Activated CD4-positive, alpha-beta T cell treated with anti-CD3 and anti-CD28 coated beads, Interleukin-2, amount 50 U/mL, for 16 hours (primary cell): Measurements from ENCODE around the gene FGD5.

Experiments used
- DNase-seq: peaks from one replicate; pipeline ENCODE4 v3.0.0-alpha.2; 2020

Gene FGD5

DNA sequence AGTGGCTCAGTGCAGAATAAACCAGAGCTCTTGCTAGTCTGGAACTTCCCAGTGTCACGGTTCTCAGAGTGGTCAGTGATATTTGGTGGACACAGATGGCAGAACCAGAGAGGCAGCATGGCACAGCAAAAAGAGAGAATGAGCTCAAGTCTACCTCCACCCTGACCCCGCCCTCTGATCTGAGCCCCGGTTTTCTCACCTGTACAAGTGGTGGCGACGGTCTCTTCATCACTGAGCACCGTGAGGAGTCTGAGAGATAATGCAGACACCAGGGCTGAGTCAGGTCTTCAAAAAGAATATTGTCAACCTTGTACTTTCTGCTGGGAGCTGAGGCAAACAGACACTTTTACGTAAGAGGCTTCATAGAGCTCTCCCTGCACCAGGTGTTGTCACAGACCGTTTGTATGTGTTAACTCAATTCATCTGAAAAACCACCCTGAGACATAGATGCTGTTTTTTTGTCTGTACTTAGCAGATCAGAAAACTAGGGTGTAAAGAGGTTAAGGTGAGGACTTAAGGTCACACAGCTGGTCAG lies 13.2 kb downstream of the FGD5 start:
- DNase-seq = no peak

DNA sequence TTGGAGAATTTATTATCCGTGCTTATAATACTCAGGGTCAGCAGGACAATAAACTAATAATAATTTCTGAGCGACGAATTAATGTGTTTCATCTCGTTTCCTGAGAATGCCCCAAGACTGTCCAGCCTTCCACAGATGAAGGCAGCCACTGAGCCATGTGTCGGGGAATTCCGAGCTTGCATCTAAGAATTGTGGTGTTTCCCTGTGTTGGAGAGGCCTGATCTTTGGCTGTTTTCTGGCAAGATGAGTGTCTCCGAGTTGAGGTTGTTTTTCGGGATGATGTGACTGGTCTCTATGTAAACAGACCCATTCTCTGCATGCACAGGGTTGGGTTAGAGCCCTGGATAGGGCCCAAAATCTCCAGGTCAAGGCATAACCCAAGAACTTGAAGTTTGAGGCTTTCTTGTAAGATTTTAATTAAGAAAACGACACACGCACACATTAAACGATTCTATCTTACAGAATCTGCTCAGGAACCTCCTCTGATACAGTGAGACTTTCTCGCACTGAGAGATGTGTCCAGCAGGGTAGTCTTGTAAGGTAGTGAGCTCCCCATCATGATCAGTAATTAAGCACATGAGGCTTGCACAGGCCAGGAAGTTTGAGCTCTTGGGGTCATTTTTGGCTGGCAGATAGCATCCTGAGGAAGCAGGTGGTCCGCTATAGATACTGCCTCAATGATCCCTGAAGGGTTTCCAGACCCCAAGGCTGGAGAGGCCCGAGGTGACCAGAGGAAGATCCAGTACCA lies 14.4 kb downstream of the FGD5 start:
- DNase-seq = no peak

DNA sequence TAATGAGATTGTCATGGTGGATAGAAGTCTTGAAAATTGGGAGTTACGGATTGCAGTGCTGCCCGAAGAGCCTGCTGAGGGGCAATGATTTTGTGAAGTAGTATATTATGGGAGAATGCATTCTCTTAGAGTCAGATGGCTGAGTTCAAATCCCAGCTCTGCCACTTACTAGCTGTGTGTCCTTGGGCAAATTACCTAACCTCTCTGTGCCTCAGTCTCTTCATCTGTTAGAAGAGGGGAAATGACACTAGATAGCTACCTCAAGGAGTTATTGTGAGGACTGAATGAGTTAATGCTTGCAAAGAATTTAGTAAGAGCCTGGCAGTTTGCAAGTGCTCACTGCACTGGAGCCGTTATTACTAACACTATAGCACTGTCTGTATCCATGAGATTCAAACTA lies 15.4 kb downstream of the FGD5 start:
- no peak for DNase-seq

DNA sequence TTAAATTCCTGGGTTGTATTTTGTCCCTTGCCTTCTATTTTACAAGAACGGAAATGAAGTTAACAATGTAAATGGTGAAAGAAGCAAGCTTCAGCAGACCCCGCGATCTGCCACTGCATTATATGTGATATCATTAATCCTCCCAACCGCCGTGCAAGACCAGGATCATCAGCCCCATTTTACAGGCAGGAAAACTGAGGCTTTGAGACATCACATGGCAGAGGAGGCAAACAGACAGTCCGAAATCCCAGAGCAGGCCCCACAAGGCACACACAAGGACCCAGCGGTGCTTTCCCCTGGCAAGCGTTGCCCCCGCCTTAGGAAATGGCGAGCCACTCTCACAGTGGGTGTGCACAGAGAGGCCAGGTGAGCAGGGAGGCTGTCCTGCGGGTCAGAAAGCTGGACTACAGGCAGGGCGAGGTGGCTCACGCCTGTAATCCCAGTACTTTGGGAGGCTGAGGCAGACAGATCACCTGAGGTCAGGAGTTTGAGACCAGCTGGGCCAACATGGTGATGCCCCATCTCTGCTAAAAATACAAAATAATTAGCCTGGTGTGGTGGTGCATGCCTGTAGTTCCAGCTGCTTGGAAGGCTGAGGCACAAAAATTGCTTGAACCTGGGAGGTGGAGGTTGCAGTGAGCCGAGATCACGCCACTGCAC lies 16.2 kb downstream of the FGD5 start:
- no peak for DNase-seq

DNA sequence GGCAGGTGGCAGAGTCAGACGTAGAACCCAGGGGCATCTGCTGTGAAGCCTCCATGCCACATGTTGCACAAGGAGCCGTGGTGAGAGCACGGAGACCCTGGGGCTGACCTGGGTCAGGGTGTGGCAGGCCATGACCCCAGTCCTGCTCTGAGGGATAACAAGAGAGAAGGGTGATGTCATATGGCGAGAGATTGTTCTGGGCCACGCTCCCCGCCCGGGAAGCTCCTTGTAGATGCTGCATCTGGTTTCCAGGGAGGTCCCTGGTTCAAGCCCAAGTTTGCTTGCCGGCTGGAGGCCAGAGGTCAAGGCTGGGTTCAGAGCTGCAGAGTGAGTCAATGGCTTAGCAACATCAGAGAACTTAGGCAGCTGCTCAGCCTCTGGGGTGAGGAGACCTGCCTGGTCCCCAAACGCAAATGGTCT lies 17.3 kb downstream of the FGD5 start:
- no peak for DNase-seq

DNA sequence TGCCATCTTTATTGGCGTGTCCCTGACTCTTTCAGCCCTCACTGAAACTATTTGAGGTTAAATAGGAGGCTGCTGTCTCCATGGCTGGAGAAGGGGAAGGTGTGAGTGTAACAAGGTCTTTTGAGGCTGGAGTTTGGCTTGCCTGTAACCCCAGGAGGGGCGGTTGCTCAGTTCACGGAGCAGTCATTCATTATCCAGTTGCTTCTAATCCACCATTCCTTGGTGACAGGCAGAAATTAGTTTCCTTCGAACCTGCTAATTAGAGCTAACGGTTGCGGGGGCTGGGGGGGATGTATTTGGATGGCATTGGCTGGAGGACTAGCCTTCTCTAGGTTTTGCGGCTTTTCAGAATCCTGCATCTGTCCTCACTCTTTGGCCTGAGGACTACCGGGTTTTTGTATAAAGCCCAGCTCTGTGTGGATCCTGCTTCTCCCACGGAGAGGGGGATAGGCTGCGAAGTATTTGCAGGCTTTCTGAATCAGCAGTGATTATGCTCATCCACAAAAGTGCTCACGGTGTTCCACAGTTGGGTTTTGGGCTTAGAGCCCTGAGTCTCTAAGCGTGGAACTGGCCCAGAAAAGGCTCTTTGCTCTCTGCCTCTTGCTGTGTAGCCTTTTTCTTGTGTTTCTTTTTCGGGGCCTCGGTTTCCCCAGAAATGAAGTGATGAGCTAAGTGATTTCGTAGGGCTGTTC lies 18.6 kb downstream of the FGD5 start:
- DNase-seq = no peak

DNA sequence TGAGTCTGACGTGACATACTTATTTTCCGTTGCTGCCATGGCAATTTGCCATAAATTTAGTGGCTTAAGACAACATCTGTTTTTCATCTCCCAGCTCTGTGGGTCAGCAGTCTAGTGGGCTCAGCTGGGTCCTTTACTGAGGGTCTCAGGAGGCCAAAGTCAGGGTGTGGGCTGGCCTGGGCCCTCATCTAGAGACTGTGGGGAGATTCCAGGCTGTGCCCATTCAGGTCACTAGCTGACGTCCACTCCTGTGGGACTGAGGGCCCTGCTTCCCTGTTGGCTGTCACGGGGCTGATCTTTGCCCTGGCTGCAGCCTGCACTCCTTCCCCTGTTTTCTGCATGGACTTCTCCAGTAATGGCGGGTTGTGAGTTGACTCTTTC lies 19.1 kb downstream of the FGD5 start:
- DNase-seq = no peak

DNA sequence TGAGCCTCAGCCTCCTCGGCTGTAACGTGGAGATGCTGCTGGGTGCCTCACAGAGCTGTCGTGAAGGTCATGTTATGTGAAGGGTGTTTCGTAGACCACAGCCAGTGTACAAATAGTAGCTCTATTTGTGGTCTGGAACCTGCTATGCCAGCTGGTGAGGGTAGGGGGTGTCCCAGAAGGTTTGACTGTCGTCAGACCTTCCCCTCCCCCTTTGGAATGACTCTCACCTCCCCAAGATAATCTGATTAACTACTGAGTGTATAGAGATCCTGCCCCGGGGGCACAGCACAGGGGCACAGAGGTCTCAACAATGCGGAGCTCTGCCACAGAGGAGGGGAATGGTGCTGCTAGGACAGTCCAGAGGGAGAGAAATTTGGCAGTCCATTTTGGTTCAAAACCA lies 20.5 kb downstream of the FGD5 start:
- no peak for DNase-seq

DNA sequence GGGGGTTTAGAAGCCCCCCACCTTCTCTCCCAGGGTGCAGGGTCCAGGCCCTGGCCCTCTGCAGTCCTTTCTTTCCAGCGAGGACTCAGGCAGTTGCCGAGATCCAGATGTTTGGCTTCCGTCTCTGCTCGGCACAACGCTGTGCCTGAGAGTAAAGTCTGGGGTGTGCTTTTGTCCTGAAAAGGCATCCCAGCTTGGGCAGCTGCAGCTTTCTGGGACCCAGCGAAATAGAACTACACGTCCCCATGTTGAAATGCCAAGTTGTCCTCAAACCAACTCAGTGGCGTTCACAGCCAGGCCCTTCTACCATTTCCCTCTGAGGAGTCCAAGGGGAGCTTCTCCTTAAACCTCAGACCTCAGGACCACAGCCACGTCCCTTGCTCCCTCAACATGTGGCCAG lies 23.1 kb downstream of the FGD5 start:
- DNase-seq = no peak

DNA sequence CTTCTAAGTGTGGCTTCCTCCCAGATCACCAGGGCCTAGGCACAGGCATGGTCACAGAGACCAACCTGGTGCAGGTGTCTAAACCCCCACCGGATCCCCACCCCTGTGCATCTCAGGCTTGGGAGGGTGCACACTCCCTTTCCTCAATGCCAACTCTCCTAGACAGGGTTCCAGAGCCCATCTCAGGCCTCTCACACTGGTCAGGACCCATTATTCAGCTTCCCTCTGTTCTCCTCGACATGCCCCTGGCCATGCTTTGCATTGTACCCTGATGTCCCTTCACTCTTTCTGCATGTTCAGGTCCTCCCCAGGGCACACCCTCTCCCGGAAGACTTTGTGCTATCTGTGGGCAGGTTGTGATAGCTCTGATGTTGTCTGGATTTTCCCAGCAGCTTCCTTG lies 23.5 kb downstream of the FGD5 start:
- no peak for DNase-seq

DNA sequence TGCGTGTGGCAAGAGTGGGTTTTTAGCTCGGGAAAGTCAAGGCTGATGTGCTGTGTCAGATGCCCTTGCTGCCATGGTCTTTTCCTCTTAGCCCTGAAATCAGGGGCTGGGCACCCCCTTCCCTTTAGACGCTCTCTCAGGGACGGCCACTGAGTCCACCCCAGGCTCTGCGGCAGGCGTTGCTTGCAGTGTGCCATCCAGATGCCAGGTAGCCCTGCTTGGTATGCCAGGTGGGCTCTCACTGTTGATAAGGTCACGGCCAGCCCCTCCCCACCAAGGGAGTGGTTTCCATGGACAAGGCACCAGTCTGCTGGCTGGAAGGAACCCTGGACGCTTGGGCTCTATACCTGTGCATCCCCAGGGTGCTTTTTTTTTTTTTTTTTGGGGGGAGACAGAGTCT lies 24.6 kb downstream of the FGD5 start:
- DNase-seq = no peak

DNA sequence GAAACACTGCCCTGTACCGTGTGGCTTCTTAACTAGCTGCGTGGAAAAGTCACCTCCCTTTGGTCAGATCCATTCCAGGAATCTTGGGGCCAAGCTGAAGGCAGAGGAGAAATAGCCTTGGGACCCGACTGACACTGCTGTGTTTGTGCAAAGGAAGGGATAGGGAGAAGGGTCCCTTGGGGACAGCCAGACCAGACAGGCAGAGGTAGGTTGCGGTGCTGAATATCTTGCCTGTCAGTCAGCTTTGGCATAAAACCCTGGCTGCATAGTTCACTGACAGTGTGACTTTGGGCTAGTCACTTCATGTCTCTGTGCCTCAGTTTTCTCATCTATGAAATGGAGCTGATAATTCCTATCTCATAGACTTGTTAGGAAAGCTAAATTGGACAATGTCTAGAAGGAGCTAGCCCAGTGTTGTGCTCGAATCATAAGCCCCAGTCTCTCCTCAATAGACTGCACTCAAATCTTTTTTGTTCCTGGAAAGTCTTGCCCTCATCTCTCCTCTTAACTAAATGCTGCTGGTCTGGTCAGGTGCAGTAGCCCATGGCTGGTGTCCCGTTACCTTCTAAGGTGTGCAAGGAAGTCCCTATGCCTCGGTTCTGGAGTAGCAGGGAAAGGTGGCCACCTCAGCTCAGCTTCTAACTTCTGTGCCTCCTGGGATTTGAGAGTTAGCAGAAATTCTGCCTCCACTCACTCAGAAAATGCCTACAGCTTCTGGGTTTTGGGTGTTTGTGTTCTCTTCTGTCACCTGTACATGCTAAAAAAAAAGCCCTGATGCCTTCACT lies 25.8 kb downstream of the FGD5 start:
- no peak for DNase-seq

DNA sequence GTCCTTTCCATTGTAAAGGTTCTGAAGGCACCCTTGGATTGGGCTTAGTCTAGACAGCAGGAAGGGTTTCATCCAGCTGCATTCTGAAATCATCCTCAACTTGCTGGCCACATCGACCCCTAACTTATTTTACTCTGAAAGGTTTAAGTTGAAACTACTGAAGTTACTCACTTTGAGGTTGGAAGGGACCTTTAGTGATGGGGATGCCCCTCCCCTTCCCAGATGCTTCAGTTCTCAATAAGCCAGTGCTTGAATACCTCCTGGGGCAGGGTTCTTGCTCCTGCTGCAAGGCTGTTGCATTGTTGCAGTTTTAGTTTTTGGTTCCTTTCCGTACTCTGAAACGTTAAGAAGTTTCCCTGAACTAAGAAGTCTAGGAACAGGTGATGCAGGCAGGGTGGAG lies 26.4 kb downstream of the FGD5 start:
- DNase-seq = peak; percentile 12

DNA sequence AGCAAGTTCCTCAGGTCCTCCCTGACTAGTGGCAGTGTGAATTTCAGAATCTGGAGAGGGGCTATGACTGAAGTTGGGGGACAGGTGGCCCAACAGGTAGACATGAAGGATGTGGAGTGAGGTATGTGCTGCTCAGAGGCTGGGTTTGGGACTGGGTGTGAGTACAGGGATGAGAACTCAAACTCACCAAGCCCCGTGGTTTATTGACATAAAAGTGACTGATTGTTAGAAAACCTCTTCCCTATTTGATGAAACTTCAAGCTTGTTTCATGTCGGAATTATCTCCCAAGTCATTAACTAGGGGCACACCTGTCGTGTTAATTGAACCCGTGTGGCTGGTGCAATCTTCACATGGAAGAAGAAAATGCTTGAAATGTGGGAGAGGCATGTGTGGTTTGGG lies 27.1 kb downstream of the FGD5 start:
- no peak for DNase-seq

DNA sequence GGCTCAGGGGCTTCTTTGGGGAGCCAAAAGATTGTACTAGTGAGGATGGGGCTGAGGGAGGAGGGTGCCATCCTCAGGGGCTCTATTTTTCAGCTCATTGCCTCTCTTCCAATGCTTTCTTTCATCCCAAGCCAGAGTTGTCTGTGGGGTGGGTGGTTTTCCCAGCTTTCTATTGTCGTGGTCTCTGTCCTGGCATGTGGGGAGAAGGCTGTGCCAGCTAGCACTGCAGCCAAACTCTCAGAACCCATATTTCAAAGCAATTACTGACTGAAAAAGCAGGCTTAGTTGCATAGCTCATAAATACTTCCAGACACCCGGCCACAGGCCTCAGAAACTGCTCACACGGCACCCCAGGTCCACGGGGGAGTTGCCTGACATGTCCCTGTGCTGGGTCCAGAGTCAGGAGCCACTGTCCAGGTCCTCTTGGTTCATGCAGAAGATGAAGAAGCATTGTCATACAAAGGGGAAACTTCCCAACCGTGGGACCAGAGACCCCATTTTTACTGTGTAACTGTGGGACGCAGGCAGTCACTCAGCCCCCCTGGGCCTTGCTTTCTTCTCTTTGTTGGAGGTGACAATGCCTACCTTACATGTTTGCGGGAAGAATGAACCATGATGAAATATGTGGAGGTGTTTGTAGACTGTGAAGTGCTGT lies 27.6 kb downstream of the FGD5 start:
- no peak for DNase-seq

DNA sequence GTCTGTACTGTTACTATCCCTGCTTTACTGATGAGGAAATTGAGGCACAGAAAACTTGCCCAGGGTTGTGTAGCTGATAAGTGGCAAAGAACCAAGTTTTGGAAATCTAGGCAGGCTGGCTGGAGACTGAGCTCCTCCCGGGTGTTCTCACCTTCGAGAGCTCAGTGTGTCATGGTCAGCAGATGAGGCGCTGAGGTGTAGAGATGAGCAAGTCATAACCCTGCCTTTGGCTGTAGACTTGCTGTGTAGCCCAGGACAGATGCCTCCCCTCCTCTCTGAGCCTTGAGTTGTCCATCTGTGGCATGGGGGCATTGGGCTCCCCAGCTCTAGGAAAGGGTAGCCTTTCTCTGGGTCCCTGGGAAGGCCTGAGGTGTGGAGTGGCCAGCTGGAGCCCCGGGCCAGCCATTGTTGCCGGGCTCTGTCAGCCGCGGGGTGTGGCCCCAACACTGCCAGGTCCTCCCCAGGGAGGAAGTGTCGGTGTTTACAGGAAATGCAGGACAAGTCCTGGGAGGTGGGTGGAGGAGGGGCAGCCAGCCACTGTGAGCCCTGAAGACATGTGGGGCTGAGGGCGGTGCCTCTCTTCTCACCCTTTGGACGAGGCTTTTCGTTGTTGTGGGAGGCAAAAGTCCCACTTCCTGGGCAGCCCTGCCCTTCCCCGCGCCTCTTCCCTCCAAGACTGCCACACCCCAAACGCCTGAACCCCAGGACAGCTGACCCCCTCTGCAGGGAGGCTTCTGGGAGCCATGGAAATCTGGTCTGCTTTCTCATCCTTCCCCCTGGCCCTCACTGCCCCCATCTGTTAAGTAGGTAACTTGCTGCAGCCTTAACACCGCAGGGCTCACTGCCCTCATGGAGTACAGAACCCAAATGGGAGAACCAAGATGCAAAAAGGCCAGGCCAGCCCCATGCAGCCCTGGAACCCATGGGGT lies 29.1 kb downstream of the FGD5 start:
- no peak for DNase-seq

DNA sequence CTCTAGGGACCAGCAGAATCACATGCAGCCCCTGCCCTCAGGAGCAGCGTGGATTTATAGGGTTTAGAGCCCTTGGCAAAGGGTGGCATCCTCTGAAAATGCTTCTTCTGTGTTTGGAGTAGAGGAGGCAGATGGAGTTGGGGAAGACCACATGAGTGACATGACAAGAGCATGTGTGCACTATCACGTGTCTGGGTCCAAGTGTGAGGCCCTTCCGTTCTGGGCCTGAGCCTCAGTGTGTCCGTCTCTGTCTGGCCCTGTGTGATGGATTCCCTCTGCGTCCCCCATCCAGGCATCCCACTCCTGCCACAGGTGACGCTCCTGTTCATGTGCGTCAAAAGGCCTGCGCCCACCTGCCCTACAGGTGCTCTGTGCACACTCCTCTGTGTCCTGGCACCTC lies 30.1 kb downstream of the FGD5 start:
- DNase-seq = no peak

DNA sequence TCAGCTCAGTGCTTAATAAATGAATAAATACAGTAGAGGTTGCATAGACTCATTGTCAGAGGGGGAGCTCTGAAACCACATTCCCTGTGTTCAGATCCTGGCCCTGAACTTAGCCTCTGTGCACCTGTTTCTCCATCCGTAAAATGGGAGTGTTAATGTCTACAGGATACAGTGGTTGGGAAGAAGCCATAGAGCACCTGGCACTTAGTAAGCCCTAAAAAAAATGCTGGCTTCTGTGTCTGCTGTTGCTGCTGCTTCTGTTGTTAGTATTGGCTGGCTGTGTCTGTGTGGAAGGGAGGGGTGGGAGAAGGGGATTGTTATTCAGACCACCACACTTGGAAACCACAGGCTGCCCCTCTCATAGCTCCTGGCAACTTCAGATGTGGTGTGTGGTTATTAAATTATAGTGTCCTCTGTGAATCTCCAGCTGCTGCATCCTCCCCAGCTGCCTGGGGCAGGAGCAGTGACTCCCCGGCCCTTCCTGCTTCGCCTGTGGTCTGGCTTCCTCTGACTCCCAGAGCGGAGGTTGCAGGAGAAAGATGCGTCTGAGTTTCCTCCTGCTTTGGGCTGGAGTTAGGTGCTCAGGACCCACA lies 31.0 kb downstream of the FGD5 start:
- no peak for DNase-seq

DNA sequence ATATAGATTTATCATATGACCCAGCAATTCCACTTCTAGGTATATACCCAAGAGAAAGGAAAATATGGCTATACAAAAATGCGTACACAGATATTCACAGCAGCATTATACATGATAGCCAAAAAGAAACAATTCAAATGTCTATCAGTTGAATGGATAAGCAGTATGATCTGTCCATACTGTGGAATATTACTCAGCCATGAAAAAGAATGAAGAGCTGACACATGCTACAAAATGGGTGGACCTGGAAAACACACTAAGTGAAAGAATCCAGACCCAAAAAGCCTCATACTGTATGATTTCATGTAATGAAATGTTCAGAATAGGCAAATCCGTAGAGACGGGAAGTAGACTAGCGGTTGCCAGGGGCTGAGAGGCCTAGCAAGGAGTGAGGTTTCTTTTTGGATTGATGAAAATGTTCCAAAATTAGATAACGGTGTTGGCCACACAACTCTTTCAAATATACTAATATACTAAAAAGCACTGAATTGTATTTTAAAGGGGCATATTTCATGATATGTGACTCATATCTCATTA lies 33.4 kb downstream of the FGD5 start:
- no peak for DNase-seq

DNA sequence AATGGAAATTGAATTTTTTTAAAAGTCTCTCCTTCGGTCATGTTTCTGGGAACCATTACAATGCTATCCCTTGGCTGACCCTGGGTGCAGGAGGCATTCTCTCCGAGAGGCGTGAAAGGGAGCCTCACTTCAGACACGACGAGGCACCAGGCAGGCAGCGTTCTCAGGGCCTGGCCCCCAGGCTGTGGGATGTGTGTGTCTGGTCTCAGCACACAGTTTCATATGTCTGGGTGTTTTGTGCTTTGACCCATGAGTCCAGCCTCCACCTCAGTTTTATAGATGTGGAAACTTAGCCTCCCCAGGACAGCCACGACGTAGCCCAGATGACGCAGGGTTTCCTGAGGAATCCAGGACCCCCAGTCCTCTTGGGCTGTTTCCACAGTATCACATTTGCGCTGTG lies 34.0 kb downstream of the FGD5 start:
- DNase-seq = no peak
